Medulla oblongata (tissue), 1 donor: ENCODE data around the gene TMEM260.
"Not testable (repeated sequence)": the region's sequence is repeated elsewhere in the genome, so short reads cannot be mapped to it uniquely, and the experiment has no call there.

ENCODE experiments used
- DNase-seq: peaks from one replicate; pipeline ENCODE4 v3.0.0-alpha.2; 2015; ENCODE audit errors: extremely low spot score

Gene TMEM260

DNA sequence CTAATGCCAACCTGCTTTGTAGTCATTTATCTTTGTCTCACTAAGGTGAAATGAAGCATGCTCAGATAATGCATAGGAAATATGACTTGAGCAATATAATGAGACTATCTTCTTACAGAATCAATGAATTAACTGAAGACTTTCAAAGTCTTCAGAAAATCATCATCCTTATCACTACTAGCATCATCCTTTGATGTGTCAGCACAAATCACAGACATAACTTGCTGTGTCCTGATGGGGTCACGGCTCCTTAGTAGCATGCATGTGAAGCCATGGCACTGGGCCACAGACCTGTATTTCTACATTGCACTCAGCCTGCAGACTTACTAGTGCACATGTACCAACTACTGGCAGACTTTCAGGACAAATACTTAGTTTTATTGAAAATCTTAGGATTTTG is 18.9 kb downstream of the TMEM260 start:
- DNase-seq, result no peak

GRCh38 chr14:56603648-56604047 is 24.1 kb downstream of the TMEM260 start:
- no peak for DNase-seq

DNA sequence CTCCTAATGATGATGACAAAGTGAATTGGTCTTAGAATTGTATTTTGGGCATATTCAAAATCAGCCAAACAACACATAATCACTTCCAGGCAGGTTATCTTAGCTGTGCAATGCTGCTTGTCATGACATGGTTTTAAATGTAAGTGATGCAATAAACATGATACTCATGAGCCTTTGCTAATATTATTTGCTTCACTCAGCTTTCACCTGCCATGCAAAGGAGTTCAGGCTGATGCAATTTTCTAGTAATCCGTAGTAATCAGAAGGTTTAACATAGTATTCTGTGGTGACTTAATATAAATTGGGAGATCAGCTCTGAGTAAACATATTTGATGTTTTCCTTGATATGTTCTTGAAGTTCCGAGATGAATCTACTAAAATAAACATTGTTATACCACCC is 29.1 kb downstream of the TMEM260 start:
- DNase-seq, result no peak

DNA sequence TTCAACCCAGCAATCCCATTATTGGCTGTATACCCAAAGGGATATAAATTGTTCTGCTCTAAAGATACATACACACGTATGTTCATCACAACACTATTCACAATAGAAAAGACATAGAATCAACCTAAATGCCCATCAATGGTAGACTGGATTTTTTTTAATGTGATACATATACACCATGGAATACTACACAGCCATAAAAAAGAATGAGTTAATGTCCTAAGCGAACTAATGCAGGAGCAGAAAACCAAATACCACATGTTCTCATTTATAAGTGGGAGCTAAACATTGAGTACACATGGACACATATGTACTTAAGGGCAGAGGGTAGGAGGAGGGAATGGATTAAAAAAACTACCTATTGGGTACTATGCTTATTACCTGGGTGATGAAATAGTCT is 32.1 kb downstream of the TMEM260 start:
- DNase-seq, result not testable (repeated sequence)

GRCh38 chr14:56617084-56617483 is 37.5 kb downstream of the TMEM260 start:
- no peak for DNase-seq

DNA sequence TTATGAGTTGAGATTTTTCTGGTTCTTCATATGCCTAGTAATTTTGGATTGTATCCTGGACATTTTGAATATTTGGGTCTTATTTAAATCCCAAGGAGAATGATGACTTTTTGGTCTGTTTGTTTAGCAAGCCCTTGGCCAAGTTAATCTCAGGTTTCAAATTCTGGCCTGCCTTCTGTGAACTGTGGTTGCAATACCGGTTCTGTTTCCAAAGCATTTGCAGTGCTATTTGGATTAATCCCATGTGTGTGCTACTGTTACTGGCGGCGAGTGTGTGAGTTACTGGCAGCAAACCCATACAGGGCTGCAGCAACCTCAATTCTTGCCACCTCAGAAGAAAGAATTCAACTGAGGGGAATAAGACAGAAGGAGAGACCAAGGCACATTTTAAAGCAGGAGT is 51.1 kb downstream of the TMEM260 start:
- DNase-seq, result no peak

- DNase-seq, result peak; percentile 36
These were observed 52.6 kb downstream of the TMEM260 start for GRCh38 chr14:56632195-56632594.

GRCh38 chr14:56633544-56633943 is 53.9 kb downstream of the TMEM260 start:
- DNase-seq, result no peak

DNA sequence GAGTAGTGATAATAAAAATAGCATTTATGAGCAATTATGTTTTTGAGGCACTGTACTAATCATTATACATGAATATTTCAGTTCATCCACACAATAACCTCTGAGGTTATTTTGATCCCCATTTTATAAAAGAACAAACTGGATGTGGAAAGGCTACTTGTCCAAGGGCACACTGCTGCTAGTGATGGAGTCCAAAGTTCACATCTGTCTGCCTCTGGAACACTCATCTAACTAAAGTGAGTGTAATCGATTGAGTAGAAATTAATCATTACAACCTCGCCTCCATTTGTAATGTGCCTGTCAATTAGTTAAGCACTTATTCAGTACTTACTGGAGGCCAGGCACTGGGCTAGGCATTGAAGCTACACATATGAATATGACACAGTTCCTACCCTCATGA is 55.4 kb downstream of the TMEM260 start:
- no peak for DNase-seq

- DNase-seq, result no peak
These were observed 67.9 kb downstream of the TMEM260 start for GRCh38 chr14:56647493-56647892.

DNA sequence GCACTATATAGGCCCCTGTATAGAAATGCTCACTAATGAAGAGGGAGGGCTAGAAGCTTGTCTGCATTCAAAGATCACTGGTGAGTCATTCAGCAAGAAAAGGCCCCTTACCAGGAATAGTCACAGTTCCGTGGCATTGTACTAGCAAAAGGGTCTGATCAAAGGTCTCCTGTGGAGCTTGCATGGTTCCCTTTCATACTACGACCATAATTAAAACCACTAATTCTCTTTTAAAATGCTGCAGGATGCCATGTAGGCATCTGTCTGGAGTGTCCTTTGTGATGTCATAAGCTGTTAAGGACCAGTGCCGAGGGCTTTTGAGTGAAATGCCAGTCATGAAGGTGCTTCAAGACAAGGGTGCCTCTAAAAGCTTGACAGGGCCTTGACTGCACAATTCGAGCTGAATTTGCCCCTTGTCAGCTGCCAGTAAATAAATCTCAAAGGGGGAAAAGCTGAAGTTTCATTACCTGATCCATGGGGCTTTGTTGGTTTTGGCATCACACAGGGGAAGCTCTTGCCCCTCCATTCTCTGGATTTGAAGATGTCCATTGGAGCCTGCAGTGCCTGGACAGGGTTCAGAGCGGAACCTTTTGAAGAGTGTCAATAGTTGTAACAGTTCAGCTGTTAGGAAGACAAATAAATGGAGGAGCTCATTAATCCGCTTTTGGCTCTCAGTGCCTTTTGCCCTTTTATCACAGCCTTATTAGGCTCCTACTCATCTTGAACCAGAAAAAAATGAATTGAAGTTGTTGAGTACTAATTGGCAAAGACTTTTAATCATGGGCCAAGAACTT is 69.1 kb downstream of the TMEM260 start:
- DNase-seq, result no peak

GRCh38 chr14:56649382-56649781 is 69.8 kb downstream of the TMEM260 start:
- DNase-seq, result no peak

- DNase-seq, result peak; percentile 73
These were observed 70.5 kb downstream of the TMEM260 start for GRCh38 chr14:56650048-56650447.

DNA sequence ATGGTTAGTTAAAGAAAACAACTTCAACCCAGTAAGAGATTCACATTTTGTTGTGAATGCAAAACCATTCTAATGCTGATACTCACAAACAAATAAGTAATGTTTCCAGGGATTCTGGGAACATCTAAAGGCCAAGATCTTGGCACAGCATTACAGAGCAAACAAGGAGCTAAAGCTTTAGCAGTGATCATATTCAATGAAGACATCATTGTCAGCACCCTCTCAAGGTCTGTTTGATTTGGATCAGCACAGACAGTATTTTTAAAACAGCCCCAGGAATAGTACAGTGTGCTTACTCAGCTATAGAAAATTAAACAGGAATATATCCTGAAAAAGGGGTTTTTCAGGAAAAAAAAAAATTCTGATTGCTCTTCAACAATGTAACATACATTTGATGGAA is 71.4 kb downstream of the TMEM260 start:
- DNase-seq, result peak; percentile 24

- no peak for DNase-seq
These were observed 78.0 kb downstream of the TMEM260 start for GRCh38 chr14:56657604-56658003.

GRCh38 chr14:56659378-56659777 is 79.8 kb downstream of the TMEM260 start:
- no peak for DNase-seq

DNA sequence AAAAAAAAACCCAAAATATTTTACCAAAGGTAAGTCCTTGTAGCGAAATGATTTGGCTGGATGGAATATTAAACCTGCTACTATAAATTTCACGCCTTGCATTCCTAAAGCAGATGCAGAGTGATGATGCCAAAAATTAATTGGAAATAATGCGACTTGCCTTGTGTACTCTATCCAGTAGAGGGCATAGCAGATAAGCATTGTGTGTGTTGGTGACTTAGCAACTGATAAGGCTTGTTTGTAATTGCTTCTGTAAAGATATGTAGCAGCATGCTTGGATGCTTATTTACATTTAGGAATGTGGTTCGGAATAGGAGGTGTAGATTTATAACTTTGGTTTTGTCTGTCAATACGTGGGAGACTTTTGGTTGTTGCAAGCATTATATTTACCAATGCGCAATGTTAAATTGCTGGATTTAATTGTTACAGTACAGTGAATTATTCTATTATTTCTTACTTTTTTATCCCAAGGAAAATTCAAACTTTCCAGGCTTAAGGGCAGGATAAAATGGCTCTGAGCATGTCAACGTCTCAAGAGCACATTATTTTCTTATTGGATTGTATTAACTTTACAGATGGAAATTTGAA is 80.5 kb downstream of the TMEM260 start:
- peak; percentile 37 for DNase-seq

DNA sequence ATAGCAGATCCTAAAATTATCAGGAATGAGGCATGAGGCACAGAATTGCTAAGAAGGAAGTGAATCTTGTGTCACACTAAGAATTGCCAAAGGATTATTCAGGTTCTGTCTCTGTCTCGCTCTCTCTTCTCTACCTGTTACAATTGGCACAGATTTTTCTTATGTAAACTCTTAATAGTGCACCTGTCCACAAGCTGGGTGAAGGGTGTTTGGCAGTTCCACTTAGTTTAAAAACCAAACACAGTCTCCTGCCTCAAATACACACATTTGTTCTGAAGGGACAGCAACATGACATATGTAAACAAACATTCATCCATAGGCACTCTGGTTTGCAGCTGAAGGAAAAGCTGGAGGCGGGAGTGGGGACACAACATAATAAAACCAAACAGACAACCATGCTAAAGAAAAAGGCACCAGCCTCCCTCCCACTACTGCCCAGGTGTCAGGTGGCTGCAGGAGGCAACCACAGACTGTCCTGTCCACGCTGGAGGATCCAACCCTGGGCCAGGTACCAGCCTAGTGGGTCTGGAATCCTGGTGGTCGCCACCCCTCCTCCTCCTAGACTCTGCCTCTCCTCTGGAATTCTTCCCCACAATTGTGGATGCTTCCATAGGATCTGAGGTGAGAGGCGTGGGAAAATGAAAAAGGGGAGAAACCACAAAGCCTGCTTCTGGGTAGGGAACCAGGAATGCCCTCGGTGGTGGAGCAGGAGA is 81.2 kb downstream of the TMEM260 start:
- no peak for DNase-seq

DNA sequence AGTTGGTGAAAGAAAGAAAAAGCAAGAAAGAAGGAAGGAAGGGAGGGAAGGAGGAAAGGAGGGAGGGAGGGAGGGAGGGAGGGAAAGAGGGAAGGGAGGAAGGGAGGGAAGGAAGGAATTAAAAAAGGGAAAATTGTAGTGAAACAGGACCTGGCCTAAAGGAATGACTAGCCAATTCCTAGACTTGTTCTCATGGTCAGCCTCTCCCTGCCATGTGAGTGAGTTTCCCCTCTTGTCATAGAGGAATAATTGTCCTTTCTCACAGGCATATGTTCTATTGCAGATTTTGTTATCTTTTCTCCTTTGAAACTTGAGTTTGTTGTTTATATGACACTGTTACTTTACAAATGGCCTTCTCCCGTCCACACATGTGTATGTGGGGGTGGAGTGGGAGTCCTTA is 81.9 kb downstream of the TMEM260 start:
- no peak for DNase-seq

- no peak for DNase-seq
These were observed 85.3 kb downstream of the TMEM260 start for GRCh38 chr14:56664811-56665421.

DNA sequence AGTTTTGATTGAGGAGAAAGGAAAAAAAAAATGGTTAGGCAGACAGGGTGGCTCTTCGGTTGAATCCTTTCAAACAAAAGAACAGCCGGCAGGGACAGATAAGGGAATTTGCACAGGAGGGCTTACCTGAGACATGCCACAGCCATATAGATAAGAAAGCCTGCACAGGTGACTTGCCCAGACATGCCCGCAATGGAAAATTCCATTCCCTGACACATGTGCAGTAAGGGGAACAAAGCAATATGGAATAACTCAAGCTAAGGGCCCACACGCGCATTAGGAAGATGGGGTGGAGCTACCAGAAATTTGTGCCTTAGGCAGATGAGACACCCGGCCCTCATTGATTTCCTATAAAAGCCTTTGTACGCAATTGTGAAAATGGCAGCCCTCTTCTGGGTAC is 86.7 kb downstream of the TMEM260 start:
- DNase-seq, result no peak

GRCh38 chr14:56666716-56667115 is 87.1 kb downstream of the TMEM260 start:
- no peak for DNase-seq
